ENCODE measurements around the gene ST3GAL5.
A peak's percentile ranks its signal among the peaks of the same experiment; 100 is the strongest.

The ST3GAL5 gene

DNA sequence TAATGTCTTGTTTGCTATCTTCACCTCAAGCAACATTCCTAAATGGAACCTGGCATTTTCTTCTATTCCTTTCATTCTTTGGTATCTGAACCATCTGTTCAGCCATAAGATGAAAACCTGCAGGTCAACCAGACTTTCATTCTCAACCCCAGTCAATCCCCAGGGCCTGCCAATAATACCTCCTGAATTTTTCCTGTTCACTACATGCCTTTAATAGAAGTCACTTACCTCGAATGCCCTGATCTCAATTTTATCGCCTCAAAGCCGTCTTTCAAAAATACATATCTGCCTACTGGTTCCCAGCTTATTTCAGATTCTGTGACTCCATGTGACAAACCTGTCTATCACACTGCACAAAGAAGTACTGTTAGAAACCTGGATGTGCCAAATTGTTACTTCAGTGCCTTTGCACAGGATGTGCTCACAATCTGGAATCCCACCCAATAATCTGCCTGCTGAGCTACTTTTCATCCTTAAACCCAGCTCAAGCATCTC lies 22.6 kb downstream of the ST3GAL5 start:
- DNase-seq (ENCODE audit: low read depth in 2 of 2): no peak

DNA sequence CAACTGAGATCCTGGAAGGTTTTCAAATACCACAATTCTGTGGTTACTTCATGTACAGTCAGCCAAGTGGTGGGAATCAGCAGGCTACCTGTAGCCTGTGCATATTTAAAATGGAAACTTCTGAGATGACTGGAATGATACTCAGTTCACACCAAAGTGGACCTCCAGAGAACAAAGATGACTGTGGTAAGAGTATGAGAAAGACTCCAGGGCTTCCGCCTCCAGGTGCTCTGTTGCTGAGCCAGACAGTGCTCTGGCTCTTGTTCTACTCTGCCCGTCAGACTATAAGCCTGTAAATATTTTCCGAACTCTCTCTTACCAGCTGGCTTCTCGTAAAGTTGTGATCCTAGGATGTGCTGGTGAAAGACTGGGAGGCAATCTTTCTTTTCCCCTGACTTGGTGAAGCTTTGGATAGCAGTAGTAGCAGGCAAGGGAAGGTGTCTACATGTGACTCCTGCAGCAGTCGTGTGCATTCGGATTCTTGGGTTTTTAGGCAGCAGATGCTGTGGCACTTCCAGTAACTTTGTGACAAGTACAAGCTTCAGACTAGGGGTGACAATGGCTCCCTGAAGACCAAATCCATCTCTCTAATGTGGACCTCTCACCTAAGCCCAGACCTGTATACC lies 23.1 kb downstream of the ST3GAL5 start:
- DNase-seq (ENCODE audit: low read depth in 2 of 2): no peak

DNA sequence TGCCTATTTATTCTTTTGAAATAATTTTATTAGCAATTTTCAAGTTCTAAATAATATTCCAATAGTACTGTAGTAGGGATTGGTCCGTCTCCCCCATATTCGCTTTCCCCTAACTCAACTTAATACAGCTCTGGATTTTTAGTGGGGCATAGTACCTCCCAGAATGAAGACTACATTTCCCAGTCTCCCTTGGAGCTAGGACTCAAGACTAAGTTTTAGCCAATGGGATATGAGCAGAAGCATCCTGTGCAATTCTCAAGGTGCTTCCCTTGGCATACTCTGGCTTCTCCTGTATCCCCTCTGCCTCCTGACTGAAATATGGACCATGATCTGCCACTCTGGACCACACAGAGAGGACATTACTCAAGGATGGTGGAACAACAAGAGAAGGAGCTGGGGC lies 24.1 kb downstream of the ST3GAL5 start:
- DNase-seq (ENCODE audit: low read depth in 2 of 2): no peak

DNA sequence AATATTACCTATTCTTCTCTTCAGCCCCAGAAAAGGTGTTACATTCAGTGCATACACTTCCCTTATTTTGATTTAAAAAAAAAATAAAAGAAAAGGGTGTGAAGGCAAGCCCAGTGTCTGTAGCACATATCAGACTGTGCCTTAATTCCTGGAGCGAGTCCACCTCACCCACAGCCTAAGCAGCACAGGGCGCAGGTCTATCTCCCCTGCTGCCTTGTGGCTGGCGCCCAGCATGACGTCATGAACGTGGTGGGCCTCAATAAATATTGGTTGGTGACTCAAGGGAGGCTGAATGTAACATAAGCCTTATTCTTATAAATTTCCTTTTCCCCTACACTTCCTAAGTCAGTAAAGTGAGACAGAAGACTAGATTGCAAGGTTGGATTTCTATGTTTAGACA lies 26.4 kb downstream of the ST3GAL5 start:
- DNase-seq (ENCODE audit: low read depth in 2 of 2): no peak

DNA sequence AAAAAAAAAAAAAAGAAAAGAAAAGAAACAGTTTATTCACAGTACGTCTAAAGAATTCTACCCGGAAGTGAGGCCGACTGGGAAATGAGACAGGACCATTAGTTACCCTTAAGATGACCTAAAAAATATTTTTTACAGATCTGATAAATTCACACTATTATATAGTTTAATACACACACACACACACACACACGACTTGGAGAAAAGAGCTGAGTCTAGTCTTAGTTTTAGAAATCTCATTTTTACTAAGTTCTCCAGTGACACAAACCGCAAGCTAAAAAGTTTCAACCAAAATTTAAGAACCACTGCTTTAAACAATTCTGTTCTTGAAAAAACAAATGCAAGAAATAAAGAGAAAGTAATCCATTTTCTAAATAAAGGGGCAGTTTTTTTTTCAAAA lies 27.1 kb downstream of the ST3GAL5 start:
- no peak for DNase-seq (ENCODE audit: low read depth in 2 of 2)

DNA sequence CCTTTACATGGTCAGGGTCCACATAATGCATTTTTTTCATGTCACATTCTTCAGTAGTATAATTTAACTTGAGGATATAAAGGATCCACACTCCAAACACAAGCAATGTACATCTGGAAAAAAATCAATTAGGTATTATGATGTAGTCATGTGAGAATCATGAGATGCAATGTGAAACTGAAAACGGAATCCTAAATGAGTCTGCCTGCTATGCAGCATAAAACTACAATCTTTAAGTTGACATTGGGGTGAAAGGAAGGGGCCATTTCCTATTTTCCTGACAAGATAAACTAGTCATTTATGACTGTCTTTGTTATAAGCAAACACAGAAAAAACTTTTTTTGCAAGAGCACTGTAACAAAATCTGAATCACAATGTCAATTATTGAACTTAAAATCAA lies 27.6 kb downstream of the ST3GAL5 start:
- no peak for DNase-seq (ENCODE audit: low read depth in 2 of 2)

DNA sequence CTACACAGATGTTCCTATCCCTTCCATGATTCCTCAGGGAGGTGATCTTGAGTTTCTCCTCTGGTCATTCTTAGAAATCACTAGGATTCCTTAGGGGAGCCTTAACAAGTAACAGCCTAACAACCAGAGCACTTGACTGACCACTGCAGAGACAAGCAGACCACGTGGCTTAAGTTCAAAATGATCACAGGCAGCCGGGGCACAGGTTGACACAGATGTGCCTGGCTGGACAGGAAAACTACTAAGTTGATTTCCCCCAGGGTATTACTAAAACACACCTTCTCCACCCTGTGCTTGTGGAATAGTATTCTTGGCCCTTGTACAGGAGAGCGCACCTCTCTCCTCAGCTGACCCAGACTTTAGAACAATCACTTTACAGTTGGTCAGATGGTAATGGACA lies 29.9 kb downstream of the ST3GAL5 start:
- no peak for DNase-seq (ENCODE audit: low read depth in 2 of 2)

DNA sequence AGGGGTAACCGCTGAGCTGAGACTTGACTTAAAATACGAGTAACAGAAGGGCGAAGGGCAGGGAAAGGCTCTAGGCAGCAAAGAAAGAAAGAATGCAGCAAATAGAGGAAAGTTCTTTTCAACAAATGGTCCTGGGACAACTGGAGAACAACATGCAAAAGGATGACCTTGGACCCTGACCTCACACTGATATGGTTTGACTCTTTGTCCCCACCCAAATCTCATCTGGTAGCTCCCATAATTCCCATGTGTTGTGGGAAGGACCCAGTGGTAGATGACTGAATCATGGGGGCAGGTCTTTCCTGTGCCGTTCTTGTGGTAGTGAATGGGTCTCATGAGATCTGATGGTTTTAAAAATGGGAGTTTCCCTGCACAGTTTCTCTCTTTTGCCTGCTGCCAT lies 33.9 kb downstream of the ST3GAL5 start:
- DNase-seq (ENCODE audit: low read depth in 2 of 2): no peak

DNA sequence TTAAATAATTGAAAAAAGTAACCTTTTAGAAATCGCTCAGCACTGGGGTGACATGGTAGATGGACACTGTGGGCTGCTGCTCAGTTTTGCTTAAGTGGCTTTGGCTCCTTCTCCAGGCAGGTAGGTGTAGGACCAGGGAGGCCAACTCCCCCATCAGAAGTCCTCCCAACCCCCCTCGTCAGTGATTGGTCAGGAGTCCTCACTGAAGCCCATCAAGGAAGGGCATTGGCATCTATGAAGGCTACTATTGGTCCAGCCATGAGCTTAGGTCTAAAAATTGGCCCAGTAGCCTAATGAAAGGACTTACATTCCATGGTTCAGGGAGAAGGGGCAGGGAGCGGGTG lies 34.7 kb downstream of the ST3GAL5 start:
- DNase-seq (ENCODE audit: low read depth in 2 of 2): no peak

DNA sequence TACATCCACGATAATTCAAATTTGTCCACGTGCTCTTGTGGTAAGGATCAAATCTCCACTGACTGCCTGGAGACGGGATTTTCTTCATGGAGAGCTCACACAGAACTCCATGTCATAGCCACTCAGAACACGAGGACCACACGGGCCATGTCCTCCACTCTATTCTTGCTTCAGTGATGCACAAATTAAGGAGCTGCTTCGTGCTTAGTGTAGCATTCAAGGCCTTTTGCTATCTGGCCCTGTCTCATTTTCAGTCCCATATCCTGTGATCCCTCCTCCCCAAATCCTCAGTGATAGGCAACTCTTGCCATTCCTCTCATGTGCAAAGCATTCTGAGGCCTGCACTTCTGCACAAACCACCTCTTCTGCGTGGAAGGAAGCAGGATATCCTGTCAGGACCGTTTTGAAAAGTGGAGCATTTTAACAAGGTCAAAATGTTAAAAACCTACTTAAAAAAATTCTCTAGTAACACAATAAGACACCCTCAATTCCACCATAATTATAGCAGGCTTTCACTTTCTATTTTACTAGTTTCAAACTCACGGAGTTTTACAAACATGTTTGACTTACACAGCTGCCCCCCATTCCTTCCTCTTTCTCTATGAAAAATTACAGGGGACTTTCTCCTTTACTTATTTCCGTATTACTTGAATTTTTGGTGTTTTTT lies 35.2 kb downstream of the ST3GAL5 start:
- DNase-seq (ENCODE audit: low read depth in 2 of 2): no peak

DNA sequence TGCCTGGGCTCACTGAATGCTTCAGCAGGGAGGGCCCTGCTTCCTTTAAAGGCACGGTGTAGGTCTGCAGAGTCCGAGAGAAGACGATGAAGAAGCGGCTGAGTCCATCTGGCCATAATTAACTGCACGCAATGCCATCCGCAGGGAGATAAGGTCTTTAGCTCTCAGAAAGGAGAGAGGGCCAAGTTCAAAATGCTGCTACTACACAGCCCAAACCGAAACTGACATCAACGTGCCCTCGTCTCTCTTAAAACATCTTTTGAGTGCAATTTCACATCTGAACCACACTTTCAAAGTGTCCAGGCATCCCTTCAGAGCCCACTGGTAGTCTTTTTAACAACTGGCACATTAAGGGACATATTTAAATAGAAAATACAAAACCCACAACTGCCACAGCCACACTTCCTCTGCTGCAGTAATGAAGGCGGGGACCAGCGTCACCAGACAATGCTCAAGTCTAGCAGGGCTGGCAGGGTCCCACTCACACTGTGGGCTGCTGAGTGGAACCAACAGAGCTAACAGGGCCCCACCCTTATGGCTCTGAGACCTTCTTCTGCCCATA lies 35.8 kb downstream of the ST3GAL5 start:
- peak; percentile 22 to 41 for DNase-seq (ENCODE audit: low read depth in 2 of 2)

DNA sequence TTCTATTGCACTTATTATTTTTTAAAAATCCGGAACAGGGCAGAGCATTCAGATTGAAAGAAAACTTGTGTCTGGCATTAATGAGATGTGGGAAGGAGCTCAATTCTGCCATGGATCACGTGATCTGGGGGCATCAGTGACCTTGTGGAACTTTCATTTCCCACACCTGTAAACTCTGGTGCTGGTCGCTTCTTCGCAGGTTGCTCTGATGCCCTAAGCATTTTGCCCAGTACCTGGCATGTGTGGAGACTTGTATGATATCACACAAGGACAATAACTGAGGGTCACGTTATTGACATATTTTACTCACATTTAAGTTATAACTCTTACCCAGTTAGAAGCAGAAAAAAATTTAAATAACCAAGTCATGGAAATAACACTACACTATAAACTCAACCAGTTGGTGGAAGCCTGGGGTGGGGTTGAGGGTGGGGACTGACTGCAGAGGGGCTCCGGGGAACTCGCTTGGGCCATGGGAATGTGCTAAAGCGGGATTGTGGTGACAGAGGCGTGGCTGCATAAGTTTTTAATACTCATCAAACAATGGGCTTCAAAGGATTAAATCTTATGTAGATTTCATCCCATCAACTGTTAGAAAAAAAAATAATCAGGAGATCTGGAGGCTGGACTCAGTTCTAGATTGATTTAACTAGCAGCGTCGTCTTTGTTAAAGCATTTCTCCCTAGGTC lies 36.5 kb downstream of the ST3GAL5 start:
- DNase-seq (ENCODE audit: low read depth in 2 of 2): no peak

DNA sequence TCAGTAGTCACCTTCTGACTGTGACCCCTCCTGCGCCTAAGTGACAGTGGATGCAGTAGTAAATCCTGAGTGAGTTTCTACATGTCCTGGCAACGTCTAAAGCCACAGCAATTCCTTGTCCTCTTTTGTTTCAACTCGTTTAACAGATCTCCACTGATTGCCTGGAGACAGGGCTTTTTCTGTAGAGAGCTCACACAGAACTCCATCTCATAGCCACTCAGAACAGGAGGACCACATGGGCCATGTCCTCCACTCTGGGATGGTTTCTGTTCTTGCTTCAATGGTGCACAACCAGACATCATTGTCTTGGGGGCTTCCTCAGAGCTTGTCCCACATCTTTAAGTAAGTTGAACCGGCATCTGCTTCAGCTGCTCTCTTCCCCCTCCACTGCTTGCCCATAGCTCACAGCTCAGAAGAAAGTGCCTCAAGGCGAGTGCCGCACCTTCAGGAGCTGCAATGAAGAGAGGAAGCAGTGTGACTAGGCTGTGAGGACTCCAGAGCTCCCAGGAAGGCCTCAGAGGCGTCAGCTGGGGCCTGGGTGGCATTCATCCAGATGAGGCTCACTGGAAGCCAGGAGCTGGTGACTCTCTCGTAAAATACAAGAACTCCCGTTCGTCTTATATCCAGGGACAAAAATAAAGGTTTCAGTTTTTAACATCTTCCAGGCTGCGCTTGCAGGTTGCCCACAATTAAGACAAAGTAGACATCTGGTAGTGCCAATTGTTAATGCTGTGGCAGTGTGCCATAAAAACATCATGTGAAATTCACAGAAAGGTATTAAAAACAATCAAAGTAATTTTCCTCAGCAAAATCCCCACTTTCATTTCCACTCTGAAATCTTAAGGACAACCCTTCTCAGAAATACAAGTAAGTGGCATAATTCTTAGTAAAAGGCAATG lies 37.3 kb downstream of the ST3GAL5 start:
- DNase-seq (ENCODE audit: low read depth in 2 of 2): no peak

DNA sequence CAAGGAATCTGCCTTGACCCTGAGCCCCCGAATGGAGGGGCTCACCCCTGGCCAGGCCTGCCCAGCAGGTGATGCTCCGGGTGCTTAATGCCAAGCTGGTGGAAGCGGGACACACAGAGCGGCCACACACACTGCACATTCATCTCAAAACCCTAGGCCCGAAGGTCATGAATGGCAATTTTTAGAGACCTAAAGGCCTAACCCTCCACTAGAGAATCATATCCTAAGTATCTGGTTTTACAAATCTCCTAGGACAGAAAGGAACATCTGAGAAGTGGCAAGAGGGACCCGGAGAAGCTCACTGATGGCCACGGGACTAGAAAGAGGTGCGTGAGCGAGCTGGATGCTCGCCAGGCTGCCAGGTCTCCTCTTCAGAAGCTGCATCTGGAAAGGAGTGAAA lies 38.3 kb downstream of the ST3GAL5 start:
- no peak for DNase-seq (ENCODE audit: low read depth in 2 of 2)

DNA sequence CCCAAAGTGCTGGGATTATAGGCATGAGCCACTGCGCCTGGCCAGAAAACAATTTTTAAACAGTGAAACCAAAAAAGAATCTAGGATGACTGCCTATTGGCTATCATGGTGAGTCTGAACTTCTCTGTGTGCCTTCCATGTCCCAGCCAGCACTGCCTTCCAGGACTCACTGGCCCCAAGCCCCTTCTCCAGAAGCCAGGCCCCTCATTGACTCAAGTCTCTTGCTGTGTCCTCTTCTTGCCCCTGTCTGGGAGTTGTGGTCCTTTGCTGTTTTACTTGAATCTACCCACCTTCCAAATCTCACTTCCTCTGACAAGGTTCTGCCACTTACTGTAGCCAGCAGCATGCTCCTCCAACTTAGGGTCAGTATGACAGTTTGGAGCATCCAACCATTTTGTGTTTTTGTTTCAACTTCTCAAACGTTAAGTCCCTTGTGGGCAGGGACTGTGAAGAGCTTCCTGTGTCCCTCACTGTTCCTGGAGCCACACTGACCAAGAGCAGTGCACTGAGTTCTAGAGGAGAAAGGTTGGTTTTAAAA lies 41.7 kb downstream of the ST3GAL5 start:
- no peak for DNase-seq (ENCODE audit: low read depth in 2 of 2)

DNA sequence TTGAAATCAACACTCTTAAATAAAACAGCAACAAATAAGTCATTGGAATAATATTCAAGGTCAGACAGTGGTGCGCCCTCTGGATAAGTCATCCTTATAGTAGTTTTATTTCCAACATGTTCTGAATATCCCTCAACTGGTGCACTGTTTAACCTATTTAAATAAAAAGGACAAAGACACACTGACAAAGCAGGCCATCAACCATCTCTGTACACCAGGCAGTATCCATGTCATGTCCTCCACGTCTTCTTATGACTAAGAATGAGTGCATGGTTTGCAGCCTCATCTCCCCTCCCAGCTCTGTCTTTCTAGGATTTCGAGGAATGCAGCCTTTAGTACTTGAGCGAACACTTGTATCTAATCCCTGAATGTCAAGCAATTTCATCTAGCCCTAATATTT lies 42.4 kb downstream of the ST3GAL5 start:
- no peak for DNase-seq (ENCODE audit: low read depth in 2 of 2)

DNA sequence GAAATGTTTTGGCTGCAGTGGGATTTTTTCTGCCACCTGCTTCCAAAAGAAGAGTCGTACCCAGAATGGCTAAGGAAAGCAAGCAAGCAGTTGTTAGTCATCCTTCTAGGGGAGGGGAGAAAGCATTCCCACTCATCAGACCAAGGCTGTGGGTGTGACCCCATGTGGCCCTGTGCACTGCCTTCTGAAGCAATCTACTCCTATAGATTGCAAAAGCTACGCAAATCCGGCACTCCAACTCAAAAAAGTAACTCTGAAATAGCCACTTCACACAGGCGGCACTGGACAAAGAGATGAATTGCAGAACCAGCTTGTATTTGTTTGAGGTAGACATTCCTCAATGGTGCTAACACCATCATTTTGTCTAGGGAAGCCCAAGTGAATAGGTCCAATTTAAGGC lies 44.3 kb downstream of the ST3GAL5 start:
- no peak for DNase-seq (ENCODE audit: low read depth in 2 of 2)

DNA sequence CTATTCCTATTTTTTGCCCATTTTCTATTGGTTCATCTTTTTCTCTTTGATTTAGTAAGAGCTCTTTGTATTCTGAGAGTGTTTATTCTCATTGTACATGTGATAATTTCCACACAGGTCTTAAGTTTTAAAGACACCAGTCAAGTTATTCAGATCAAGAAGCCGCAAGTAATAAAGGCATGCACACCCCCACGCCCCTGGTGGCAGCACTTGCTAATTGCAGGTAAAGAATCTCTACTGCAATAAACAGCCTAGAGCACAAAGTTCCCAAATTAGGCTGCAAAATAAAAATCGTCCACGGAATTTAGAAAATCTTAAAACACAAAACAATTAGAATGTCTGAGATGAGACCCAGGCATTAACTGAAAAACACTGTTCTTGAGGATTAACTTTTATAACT lies 45.2 kb downstream of the ST3GAL5 start:
- DNase-seq (ENCODE audit: low read depth in 2 of 2): peak in 1 of 2 donors; percentile 35

DNA sequence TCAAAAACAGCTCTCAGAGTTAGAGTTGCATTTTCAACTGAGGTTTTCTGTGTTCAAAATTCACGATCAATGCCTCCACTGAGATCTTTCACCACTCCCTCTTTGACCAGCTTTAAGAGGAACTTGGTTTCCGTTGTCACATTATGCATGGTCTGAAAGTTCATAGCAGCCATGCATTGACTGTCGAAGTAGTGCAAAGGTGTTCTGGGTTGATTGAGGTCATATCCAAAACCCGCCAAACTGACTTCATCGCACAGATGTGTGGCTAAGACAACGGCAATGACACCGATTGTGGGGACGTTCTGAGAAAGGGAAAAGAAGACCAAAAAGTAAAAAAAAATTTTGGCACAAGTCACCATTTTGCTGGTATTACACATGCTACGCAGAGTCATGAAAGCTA lies 48.7 kb downstream of the ST3GAL5 start:
- no peak for DNase-seq (ENCODE audit: low read depth in 2 of 2)

DNA sequence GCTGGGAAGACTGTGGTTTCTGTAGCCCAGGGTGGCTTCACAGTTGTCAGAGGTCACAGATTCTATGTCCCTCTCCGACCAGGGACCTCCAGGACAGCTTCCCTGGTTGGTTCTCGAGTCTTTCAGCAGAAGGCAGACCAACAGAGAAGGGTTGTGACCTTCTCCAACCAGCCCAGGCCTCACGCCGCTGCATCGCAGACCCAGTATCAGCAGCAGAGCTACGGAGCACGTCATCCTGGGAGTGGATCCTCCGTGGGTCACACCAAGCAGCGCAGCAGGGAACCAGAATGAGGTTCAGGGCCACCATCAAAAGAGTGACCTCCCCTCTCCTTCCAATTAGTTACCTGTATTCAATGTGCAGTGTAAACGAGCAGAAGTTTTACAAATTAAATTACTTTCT lies 49.3 kb downstream of the ST3GAL5 start:
- no peak for DNase-seq (ENCODE audit: low read depth in 2 of 2)

DNA sequence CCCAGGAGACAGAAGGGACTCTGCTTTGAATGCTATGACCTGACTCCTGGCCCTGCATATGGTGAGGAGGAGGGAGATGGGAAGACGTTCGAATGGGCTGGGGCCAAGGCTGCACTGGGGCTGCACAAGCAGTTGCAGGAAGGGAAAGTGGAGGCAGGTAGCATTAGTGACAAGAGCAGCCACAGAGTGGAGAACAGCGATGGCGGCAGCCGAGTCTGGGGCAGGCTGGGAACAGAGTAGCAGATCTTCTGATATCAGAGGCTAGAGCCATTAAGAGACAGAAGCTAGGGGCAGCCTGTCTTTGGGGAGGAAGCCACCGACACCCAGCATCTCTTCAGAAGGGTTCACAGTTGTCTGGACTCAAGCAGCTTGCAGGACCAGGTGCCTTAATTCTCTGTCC lies 50.1 kb downstream of the ST3GAL5 start:
- no peak for DNase-seq (ENCODE audit: low read depth in 2 of 2)

DNA sequence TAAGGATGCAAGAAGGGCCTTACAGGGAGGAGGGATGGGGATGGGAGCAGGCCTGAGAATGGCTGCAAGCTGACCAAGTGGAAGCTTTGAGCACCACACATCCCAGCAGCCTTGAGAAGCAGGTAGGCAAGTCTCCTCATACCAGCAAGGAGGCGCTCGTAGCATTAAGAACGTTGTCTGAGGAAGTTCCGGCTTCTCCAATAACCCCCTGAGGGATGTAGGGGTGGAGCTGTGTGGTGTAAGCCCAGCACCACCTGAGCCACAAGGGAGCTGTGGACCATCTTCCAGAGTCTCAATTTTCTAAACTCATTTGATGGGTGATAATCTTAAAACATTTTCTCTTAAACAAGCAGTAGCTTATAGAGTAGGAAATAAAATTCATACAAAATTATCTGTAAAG lies 50.6 kb downstream of the ST3GAL5 start:
- no peak for DNase-seq (ENCODE audit: low read depth in 2 of 2)

Measured in stimulated activated CD4-positive, alpha-beta T cell treated with anti-CD3 and anti-CD28 coated beads, Interleukin-1b, Interleukin-23, amount 100 ng/mL, for 4 hours (primary cell).